ENCODE data around the gene TBC1D22A.
"Not testable (repeated sequence)": the region's sequence is repeated elsewhere in the genome, so short reads cannot be mapped to it uniquely, and the experiment has no call there.

TBC1D22A gene

GRCh38 chr22:47169801-47170140 lies 407.3 kb downstream of the TBC1D22A start:
- no peak for DNase-seq (ENCODE audit: low read depth in 2 of 2)

DNA sequence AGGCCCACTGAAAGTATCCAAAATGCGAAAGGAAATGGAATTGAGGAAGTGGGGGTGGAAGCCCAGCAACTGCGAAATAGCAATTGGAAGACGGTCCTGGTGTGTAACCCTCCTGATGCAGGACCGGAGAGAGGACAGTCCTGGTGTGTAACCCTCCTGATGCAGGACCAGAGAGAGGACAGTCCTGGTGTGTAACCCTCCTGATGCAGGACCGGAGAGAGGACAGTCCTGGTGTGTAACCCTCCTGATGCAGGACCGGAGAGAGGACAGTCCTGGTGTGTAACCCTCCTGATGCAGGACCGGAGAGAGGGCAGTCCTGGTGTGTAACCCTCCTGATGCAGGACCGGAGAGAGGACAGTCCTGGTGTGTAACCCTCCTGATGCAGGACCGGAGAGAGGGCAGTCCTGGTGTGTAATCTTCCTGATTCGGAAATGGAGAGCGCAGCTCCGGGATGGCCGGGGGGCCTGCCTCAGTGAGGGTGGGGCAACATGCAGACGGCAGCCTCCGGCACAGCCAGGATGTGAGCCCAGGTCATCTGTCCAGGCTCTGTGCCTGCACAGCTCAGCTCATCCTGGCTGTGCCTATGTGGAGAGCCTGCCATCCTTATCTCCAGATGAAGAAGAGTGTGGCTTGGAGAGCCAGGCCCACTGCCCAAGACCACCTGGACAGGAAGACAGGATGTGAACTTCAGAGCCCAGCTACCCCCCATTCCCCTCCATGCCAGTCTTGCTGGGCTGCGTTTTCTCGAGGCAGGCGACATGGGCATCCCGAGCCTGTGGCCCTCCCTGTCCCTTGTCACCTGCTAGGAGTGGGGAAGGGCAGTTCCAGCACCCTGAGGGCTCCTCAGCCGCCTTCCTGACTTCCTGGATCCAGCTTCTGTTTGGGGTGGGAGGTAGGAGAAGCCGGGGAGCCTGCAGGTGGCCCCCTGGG lies 408.3 kb downstream of the TBC1D22A start:
- DNase-seq (ENCODE audit: low read depth in 2 of 2): not testable (repeated sequence)

- DNase-seq (ENCODE audit: low read depth in 2 of 2): no peak
These were observed 409.2 kb downstream of the TBC1D22A start for GRCh38 chr22:47171441-47172221.

DNA sequence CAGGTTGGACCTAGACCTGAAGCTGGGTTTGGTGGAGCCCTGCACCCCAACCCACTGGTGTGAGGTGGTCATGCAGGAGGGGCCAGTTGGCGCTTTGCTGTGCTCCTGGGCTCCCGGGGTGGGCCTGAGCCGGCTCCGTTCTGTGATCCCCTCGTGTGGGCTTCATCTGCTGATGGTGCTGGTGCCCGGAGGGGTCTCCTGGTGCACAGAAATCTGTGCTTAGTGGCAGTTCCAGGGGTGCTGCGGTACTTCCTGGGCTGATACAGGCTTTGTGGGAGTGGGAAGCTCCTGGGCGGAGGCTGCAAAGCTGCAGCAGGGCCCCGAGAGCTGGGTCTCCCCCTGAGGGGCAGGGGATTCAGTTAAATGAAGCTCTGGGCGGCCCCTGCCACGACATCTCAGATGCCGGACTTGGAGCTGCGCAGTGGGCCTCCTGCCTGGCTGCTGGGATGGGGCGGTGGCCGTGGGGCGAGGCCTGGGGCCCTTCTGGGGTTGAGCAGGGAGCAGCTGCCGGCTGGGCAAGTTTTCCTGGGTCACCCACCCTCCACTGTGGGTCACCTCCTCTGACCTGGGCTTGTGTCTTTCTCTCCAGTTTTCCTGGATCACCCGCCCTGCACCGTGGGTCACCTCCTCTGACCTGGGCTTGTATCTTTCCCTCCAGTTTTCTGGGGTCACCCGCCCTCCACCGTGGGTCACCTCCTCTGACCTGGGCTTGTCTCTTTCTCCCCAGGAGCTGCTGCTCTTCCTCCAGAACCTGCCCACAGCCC lies 410.5 kb downstream of the TBC1D22A start:
- no peak for DNase-seq (ENCODE audit: low read depth in 2 of 2)

DNA sequence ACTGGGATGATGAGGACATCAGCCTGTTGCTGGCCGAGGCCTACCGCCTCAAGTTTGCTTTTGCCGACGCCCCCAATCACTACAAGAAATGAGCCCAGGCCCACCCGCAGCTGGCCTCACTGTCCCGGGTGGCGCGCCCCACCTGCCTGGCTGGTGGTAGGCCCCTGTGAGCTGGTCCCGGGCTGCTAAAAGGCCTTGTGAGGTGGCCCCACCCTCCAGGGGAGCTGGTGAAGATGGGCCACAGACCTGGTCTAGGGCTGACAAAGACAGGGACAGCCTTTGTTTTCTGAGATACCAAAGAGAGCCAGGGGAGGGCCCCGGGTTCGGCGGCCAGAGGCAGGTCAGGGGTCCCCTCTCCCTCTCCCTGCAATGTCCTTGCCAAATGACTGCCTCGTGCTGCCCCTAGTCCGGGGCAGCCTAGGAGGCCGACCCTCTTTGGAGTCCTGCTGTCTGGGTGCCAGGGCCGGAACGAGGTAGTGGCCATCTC lies 411.1 kb downstream of the TBC1D22A start:
- no peak for DNase-seq (ENCODE audit: low read depth in 2 of 2)

GRCh38 chr22:47174096-47174495 lies 411.6 kb downstream of the TBC1D22A start:
- no peak for DNase-seq (ENCODE audit: low read depth in 2 of 2)

GRCh38 chr22:47174671-47175112 lies 412.2 kb downstream of the TBC1D22A start:
- no peak for DNase-seq (ENCODE audit: low read depth in 2 of 2)

GRCh38 chr22:47175151-47176025 lies 412.9 kb downstream of the TBC1D22A start:
- peak; percentile 19 for DNase-seq (ENCODE audit: low read depth in 2 of 2)

DNA sequence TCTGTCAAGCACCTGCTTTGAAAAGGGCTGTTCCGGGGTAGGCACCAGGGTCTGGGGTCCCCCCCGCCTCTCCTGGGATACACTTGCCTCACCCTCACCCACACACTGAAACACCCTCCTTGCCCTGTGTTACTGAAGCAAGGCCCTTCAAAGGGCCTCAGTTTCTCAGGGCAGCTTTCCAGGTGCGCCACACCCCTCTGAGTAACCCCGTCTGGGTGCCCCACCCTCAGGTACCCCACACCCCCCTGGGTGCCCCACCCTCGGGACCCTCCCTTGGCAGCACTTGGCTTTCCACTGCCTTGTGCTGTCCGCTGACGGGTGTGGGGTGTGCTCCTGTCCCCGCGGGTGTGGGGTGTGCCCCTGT lies 413.6 kb downstream of the TBC1D22A start:
- DNase-seq (ENCODE audit: low read depth in 2 of 2): no peak

GRCh38 chr22:47176573-47177333 lies 414.3 kb downstream of the TBC1D22A start:
- DNase-seq (ENCODE audit: low read depth in 2 of 2): no peak

GRCh38 chr22:47177334-47177815 lies 414.9 kb downstream of the TBC1D22A start:
- DNase-seq (ENCODE audit: low read depth in 2 of 2): no peak

DNA sequence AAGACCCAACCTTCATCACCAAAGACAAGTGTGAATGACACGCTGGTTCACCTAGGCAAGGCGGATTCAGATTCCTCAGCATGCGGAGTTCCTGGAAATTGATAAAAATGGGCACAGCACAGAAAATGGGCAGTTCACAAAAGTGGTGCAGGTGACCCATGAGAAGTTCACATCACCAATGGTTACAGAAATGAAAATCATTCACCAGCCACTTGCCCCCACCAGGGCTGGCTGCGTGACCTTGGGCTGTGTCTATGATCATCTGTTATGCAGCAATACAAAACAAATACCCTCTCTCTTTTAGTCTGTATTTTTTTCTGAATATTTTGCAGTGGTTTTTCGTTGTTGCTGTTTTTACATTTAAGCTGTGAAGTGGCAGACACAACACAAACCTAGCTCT lies 415.9 kb downstream of the TBC1D22A start:
- no peak for DNase-seq (ENCODE audit: low read depth in 2 of 2)

DNA sequence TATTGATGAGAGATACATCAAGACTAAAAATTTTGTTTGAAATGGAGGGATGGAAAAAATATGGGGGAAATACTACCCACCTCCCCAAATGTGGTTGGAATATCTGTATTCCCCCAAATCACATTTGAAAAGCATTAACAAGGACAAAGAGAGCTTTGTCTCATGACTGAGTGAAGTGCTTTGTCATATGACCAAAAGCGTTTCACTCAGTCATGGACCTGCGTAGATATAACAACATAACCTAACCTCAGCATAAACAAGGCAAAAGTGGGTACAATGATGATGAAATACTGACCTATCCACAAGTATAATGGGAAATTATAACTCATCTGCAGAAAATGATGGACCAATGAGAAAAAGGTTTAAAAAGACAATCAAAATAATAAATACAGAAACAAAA lies 418.3 kb downstream of the TBC1D22A start:
- DNase-seq (ENCODE audit: low read depth in 2 of 2): no peak

DNA sequence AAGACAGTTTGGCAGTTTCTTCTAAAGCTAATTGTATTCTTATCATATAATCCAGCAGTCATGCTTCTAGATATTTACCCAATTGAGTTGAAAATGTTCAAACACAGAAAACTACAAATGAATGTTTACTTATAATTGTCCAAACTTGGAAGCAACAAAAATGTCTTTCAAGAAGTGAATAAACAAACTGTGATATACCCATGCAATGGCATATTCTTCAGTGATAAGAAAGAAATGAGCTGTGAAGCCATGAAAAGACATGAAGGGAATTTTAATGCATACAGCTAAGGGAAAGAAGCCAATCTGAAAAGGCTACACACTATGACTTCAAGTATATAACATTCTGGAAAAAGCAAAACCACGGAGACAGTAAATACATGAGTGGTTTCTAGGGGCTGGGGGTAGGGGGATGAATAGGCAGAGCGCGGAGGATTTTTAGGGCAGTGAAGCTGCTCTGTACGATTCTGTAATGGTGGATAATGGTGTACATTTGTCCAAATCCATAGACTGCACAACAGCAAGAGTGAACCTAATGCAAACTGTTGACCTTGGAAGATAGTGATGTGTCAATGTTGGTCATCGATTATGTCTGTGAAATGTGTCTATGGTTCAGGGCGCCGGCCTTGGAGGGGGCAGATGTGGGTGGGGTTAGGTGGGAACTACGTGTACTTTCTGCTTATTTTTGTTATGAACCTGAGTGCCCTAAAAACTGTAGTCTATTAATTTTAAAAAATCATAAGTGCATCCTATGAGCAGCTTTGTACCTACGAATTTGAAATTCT lies 424.9 kb downstream of the TBC1D22A start:
- DNase-seq (ENCODE audit: low read depth in 2 of 2): no peak

DNA sequence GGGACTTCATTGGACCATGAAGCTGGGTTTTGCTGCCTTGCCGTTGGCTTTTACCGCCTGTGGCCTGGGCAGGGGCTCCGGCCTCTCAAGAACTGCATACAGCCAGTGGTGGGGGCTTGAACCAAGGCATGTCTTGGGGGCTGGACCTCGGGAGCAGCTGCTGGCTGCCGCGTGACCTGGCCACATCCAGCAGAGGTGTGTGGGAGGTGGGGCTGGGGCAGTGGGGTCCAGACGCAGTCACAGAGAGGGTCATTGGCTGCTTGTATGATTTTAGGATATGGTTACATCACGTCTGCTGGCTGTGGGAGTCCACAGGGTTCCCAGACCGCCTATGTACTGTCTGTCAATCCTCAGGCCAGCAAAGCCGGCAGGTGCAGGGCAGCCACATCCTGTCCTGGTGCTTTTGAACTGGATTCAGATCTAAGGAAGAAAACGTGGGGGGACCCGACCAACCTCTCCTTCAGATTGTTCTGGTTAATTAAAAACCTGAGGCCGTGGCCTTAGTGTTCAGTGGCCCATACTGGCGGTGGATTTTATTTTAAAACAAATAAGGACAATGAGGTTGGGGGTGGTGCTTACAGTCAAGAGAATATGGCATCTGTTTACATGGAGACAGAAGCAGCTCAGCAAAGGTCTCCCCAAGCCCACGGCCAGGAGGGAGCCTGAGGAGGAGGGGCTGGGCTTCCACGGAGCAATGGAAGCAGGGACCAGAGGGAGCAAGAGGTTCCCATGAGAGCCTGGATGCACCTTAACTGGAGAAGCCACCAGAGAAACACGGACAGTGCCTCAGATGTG lies 426.0 kb downstream of the TBC1D22A start:
- DNase-seq (ENCODE audit: low read depth in 2 of 2): no peak

DNA sequence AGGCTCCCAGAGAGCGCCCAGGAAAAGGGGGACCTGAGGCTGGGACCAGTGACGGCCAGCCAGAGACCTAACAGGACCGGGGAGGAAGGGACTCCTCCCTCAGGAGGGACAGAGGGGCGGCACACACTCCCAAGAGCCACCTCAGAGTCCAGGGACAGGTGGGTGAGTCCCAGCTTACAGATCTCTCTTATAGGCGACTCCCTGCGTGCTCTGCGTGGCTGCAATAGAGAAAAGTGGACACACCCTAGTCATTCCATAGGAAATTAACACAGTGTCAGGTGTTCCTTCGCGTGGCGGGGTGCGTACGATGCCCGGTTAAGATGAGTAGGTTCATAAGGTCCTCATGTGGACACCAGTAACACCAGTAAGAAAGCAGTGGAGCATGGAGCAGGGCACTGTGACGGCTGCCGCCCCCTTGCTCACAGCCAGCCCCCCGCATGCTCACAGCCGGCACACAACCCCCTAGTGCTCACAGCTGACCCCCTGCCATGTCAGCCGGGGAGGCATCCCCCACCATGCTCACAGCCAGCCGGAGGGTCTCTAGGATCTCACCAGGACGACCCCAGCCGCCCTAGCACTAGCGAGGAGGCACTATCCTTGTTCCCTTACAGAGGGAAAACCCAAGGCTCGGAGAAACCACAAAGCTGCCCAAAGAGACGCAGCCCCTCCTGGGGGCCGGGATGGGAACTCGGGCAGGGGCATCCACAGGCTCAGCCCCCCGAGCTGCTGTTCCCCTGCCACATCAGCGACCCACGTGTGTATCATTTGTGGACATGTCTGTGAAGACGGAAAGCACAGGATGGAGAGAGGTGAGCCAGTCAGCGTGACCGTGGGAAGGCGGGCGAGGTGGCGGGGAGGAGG lies 426.8 kb downstream of the TBC1D22A start:
- DNase-seq (ENCODE audit: low read depth in 2 of 2): no peak

- DNase-seq (ENCODE audit: low read depth in 2 of 2): no peak
These were observed 428.0 kb downstream of the TBC1D22A start for GRCh38 chr22:47190276-47190956.
